Fibroblast of gingiva (primary cell): Measurements from ENCODE around the gene TOE1.
A peak's percentile ranks its signal among the peaks of the same experiment; 100 is the strongest.
"Not testable (repeated sequence)": the region's sequence is repeated elsewhere in the genome, so short reads cannot be mapped to it uniquely, and the experiment has no call there.

ENCODE experiments used
- DNase-seq: peaks from one replicate; pipeline ENCODE4 v3.0.0-alpha.2; 2011; ENCODE audit warnings: low read depth

Gene TOE1

DNA sequence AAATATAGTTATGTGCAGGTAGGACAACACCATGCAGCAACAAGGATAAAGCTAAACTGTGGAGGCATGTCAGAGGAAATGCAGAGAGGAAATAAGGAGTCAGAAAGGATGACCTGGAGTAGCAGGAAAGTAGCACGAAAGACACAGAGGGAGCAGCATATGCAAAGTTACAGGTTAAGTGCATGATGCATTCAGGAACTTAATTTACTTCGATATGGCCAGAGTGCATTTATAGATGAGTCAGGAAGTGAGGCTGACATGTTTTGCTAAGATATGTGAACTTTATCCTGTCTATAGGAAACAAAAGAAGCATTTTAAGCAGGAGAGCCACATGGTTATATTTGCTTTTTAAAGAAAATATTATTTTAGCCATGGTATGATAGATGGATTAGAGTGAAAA is 15.7 kb downstream of the TOE1 start:
- no peak for DNase-seq

DNA sequence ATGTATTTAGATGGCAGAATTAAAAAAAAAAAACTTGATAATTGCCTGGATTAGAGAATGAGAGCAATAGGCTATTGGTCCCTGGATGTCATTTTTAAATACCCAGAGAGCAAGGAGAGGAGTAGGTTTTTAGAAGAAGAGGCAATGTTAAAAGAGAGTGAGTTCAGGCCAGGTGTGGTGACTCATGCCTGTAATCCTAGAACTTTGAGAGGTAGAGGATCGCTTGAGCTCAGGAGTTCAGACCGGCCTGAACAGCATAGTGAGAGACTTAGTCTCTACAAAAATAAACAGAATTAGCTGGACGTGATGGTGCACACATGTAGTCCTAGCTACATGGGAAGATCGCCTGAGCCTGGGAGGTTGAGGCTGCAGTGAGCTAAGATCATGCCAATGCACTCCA is 16.2 kb downstream of the TOE1 start:
- no peak for DNase-seq

- DNase-seq, result peak; percentile 70
These were observed 20.0 kb downstream of the TOE1 start for GRCh38 chr1:45359882-45360513.

DNA sequence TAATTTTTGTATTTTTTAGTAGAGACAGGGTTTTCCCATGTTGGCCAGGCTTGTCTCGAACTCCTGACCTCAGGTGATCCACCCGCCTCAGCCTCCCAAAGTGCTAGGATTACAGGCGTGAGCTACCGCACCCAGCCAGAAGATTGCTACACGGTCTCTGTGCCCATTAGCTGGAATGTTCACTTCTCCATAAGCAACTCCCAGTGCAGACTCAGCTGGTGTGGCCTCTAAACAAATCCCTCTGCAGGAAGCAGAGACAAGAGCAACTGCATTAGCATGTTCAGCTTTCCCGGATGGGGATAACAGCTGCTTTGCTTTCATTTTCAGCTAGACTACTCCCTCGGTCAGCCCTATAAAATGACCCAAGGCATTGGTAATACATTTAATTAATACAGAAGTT is 21.0 kb downstream of the TOE1 start:
- DNase-seq, result peak; percentile 85

DNA sequence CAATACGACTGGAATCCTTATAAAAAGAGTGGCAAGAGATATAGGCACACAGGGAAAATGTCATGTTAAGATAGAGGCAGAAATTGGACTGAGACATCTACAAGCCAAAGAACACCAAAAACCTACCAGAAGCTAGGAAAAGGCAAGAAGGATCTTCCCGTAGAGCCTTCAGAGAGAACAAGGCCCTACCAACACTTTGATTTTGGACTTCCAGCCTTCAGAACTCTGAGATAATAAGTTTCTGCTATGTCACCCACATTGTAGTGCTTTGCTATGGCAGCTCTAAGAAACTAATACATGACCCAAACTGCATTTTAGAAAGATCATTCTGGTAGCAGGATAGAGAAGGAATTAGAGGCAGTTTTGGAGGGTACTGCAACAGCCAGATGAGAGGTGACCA is 24.3 kb downstream of the TOE1 start:
- no peak for DNase-seq

GRCh38 chr1:45365051-45365450 is 25.1 kb downstream of the TOE1 start:
- no peak for DNase-seq

DNA sequence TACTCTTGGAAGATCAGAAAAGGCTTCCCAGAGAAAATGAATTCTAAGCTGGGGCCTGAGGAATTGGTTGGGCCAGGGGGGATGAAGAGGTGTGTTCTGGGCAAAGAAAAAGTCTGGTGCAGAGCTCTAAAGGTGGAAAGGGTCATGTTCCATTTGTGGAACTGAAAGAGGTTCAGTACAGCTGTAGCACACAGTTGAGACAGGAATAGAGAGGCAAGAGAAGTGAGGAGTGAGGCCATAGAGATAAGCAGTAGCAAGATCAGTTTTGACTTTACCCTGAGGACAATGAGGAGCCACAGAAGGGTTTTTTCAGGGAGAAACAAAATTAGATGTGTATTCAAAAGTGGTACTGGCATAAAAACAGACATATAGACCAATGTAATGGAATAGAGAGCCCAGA is 30.6 kb downstream of the TOE1 start:
- DNase-seq, result no peak

DNA sequence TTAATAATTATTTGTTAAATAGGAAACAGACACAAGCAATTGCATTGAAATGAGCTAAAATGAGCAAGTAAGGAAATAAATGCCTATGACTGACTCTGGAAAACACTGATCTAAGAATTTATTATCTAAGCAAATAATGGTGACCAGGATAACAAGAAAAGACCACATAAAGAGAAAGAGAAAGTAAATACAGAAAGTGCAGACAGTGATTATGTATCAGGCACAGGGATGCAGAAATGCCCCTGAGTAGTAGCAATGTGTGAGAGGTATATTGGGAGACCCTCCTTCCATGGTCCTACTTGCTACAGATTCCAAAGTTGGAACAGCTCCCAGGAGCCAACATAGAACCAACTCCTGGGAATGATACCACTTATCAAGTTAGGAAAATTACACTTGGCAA is 33.6 kb downstream of the TOE1 start:
- no peak for DNase-seq

- peak; percentile 62 for DNase-seq
These were observed 35.4 kb downstream of the TOE1 start for GRCh38 chr1:45375104-45376090.

GRCh38 chr1:45378184-45378583 is 38.2 kb downstream of the TOE1 start:
- no peak for DNase-seq

DNA sequence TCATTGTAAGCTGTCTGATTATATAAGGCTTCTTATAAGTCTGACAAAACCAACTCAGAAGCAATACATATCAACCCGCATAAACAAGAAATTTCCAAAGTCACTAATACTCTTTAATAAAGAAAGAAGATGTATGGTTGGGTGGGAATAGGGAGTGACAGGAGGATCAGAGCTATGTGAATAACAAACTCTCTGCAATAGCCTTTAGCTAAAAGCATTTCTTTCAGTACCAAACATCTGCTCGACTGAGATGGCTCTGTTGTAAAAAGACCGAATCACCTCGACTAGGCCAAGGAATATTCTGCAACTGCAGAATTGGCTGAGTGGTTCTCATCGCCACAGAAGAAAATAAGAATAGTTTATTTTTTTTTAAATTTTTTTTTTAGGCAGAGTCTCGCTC is 39.6 kb downstream of the TOE1 start:
- DNase-seq, result no peak

- no peak for DNase-seq
These were observed 40.2 kb downstream of the TOE1 start for GRCh38 chr1:45380125-45380524.

- DNase-seq, result no peak
These were observed 40.8 kb downstream of the TOE1 start for GRCh38 chr1:45380730-45381129.

GRCh38 chr1:45381243-45381642 is 41.3 kb downstream of the TOE1 start:
- no peak for DNase-seq

- DNase-seq, result no peak
These were observed 43.2 kb downstream of the TOE1 start for GRCh38 chr1:45383191-45383590.

- DNase-seq, result not testable (repeated sequence)
These were observed 44.2 kb downstream of the TOE1 start for GRCh38 chr1:45384213-45384612.

- DNase-seq, result no peak
These were observed 45.3 kb downstream of the TOE1 start for GRCh38 chr1:45385302-45385701.

DNA sequence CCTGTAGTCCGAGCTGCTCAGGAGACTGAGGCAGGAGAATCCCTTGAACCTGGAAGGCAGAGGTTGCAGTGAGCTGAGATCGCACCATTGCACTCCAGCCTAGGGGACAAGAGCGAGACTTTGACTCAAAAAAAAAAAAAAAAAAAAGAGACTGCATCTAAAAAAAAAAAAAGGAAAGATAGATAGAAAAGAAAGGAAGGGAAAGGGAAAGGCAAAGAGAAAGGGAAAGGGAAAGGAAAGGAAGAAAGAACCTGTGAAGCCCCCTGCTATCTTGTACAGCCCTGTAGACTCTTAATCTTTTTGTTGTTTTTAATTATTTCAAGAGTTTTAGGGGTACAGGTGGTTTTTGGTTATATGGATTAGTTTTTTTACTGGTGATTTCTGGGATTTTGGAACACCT is 46.2 kb downstream of the TOE1 start:
- DNase-seq, result no peak
